HG03108 (cell line): ENCODE data around the gene DFFA.
"Not testable (repeated sequence)": the region's sequence is repeated elsewhere in the genome, so short reads cannot be mapped to it uniquely, and the experiment has no call there.

Experiments
- ATAC-seq: cut with Tn5 transposase; IDR thresholded peaks from one replicate; pipeline ENCODE4 v1.9.1; 2021; ENCODE audit warnings: moderate library complexity; ENCODE audit not compliant: unreplicated experiment

Gene DFFA

GRCh38 chr1:10431070-10431730 lies 41.1 kb downstream of the DFFA start:
- no peak for ATAC-seq

- ATAC-seq: peak; percentile 77
These were observed 41.9 kb downstream of the DFFA start, which contains the start of gene CENPS for GRCh38 chr1:10430216-10431069. Gene CENPS, plus strand, starts transcription at chr1:10430433. Its CDS starts 85 bp downstream, at chr1:10430518.

GRCh38 chr1:10429868-10430215 lies 42.5 kb downstream of the DFFA start:
- ATAC-seq: no peak

GRCh38 chr1:10428984-10429383 lies 43.3 kb downstream of the DFFA start:
- no peak for ATAC-seq

GRCh38 chr1:10426535-10426848 lies 45.8 kb downstream of the DFFA start:
- not testable (repeated sequence) for ATAC-seq

GRCh38 chr1:10425826-10426534 lies 46.3 kb downstream of the DFFA start:
- ATAC-seq: not testable (repeated sequence)

- no peak for ATAC-seq
These were observed 47.7 kb downstream of the DFFA start for GRCh38 chr1:10424651-10425050.

- ATAC-seq: no peak
These were observed 48.3 kb downstream of the DFFA start for GRCh38 chr1:10424034-10424433.

GRCh38 chr1:10421637-10422036 lies 50.7 kb downstream of the DFFA start:
- ATAC-seq: no peak

GRCh38 chr1:10419351-10419750 lies 53.0 kb downstream of the DFFA start:
- ATAC-seq: no peak

GRCh38 chr1:10418741-10419140 lies 53.6 kb downstream of the DFFA start:
- not testable (repeated sequence) for ATAC-seq

- not testable (repeated sequence) for ATAC-seq
These were observed 56.4 kb downstream of the DFFA start for GRCh38 chr1:10415967-10416366.

- no peak for ATAC-seq
These were observed 57.0 kb downstream of the DFFA start for GRCh38 chr1:10415211-10415930.

- ATAC-seq: no peak
These were observed 65.1 kb downstream of the DFFA start for GRCh38 chr1:10407201-10407600.
